Measurements from ENCODE around the gene XRCC5.

XRCC5 gene

GRCh38 chr2:216084547-216084946 is 24.6 kb upstream of the XRCC5 start:
- no peak for DNase-seq (ENCODE audit: low read depth in 2 of 2)

GRCh38 chr2:216086207-216086893 is 22.8 kb upstream of the XRCC5 start:
- no peak for DNase-seq (ENCODE audit: low read depth in 2 of 2)

- DNase-seq (ENCODE audit: low read depth in 2 of 2) = no peak
These were observed 18.8 kb upstream of the XRCC5 start for GRCh38 chr2:216090369-216090786.

- DNase-seq (ENCODE audit: low read depth in 2 of 2) = no peak
These were observed 16.5 kb upstream of the XRCC5 start for GRCh38 chr2:216092646-216093045.

GRCh38 chr2:216094701-216095100 is 14.4 kb upstream of the XRCC5 start:
- no peak for DNase-seq (ENCODE audit: low read depth in 2 of 2)

GRCh38 chr2:216098421-216099334 is 10.5 kb upstream of the XRCC5 start:
- no peak for DNase-seq (ENCODE audit: low read depth in 2 of 2)

GRCh38 chr2:216101109-216101508 is 8.0 kb upstream of the XRCC5 start:
- DNase-seq (ENCODE audit: low read depth in 2 of 2) = no peak

- DNase-seq (ENCODE audit: low read depth in 2 of 2) = no peak
These were observed 5.9 kb upstream of the XRCC5 start for GRCh38 chr2:216103213-216103612.

GRCh38 chr2:216104691-216105090 is 4.5 kb upstream of the XRCC5 start:
- DNase-seq (ENCODE audit: low read depth in 2 of 2) = no peak

- DNase-seq (ENCODE audit: low read depth in 2 of 2) = no peak
These were observed 1.8 kb upstream of the XRCC5 start for GRCh38 chr2:216107320-216107719.

- DNase-seq (ENCODE audit: low read depth in 2 of 2) = no peak
These were observed 1.4 kb upstream of the XRCC5 start for GRCh38 chr2:216107760-216108159.

- no peak for DNase-seq (ENCODE audit: low read depth in 2 of 2)
These were observed 710 bp upstream of the XRCC5 start for GRCh38 chr2:216108310-216108966.

GRCh38 chr2:216109962-216110614 is 940 bp downstream of the XRCC5 start:
- DNase-seq (ENCODE audit: low read depth in 2 of 2) = no peak

- DNase-seq (ENCODE audit: low read depth in 2 of 2) = no peak
These were observed 1.5 kb downstream of the XRCC5 start for GRCh38 chr2:216110620-216111019.

- no peak for DNase-seq (ENCODE audit: low read depth in 2 of 2)
These were observed 2.0 kb downstream of the XRCC5 start for GRCh38 chr2:216111122-216111521.

GRCh38 chr2:216112926-216113325 is 3.8 kb downstream of the XRCC5 start:
- DNase-seq (ENCODE audit: low read depth in 2 of 2) = no peak

GRCh38 chr2:216113572-216113971 is 4.4 kb downstream of the XRCC5 start:
- DNase-seq (ENCODE audit: low read depth in 2 of 2) = no peak

- DNase-seq (ENCODE audit: low read depth in 2 of 2) = no peak
These were observed 5.2 kb downstream of the XRCC5 start for GRCh38 chr2:216114382-216114713.

GRCh38 chr2:216114714-216115531 is 5.8 kb downstream of the XRCC5 start:
- peak; percentile 89 to 95 for DNase-seq (ENCODE audit: low read depth in 2 of 2)

- DNase-seq (ENCODE audit: low read depth in 2 of 2) = no peak
These were observed 7.3 kb downstream of the XRCC5 start for GRCh38 chr2:216116418-216116817.
